Measurements from ENCODE around the gene FURIN. TPM values are rescaled to one million over a fixed set of nuclear protein-coding genes. Genes with fewer than 3 reads are reported as not detected.

FURIN gene
- total and polyA plus RNA-seq, 2 of the 4 experiments (the other 2 are of a cell fraction), result 34.8 to 54.3 TPM

- no peaks in the 10 kb centered on the region for H3K9me3 ChIP-seq (ENCODE audit: control insufficient read depth, insufficient read depth, low read length)
- no peak overlapping the region for H2BK5ac ChIP-seq (ENCODE audit: low read depth, low read length, poor library complexity, severe bottlenecking)
- no peak overlapping the region for H4K91ac ChIP-seq (ENCODE audit: insufficient read depth, low read depth, low read length)
- H2AK5ac ChIP-seq (ENCODE audit: low read depth, low read length), result no peak overlapping the region
- CTCF ChIA-PET, result interaction anchor here (0.6 kb wide), 1 partner anchor 19 kb away, joined by 4 read pairs; no protein-coding TSS in a partner anchor
- H4K5ac ChIP-seq (ENCODE audit: low read depth, low read length), result no peak overlapping the region
- no peak overlapping the region for H3K18ac ChIP-seq (ENCODE audit: low read depth, low read length)
- H3K27me3 ChIP-seq (ENCODE audit: control insufficient read depth, insufficient read depth, low read length), result no peaks in the 10 kb centered on the region
- no peak overlapping the region for H2AK9ac ChIP-seq (replicated peaks; ENCODE audit: low read depth, low read length, poor library complexity)
- H2BK20ac ChIP-seq (ENCODE audit: low read depth, low read length), result no peak overlapping the region
- no peak for DNase-seq
- H3K27ac ChIP-seq (ENCODE audit: insufficient read depth, low read length), result no peak overlapping the region
- in situ Hi-C loops (cut with MboI; ENCODE audit: low sequenced_read_pairs), result no loop called here
- H3K4ac ChIP-seq (ENCODE audit: low read depth, low read length), result no peak overlapping the region
- H4K20me1 ChIP-seq (ENCODE audit: insufficient read depth, low read length), result no peaks in the 10 kb centered on the region
- peaks cover 10% of the 10 kb centered on the region; the same call in 1 of the 2 replicates for H3K4me1 ChIP-seq (ENCODE audit: control insufficient read depth, insufficient read depth, low read length)
- ATAC-seq (ENCODE audit: low read depth), result no peak
- no peak overlapping the region for H3K56ac ChIP-seq (ENCODE audit: extremely low read depth, insufficient read depth, low read length)
- H3K4me3 ChIP-seq (ENCODE audit: insufficient read depth, low read depth, low read length), result no peak overlapping the region
- no TSS peak for BruUV-seq (replicated peaks)
- H2BK15ac ChIP-seq (ENCODE audit: low read depth, low read length), result no peak overlapping the region
- H4K8ac ChIP-seq (ENCODE audit: low read depth in 2 of 2, low read length in 2 of 2), result no peak overlapping the region
- H2BK120ac ChIP-seq (ENCODE audit: low read depth, low read length), result no peak overlapping the region
- 94% methylated on average over 11 of the region's 23 CpGs; no CpG with 5 or more reads in 1 of the 2 experiments for WGBS, 2 experiments (ENCODE audit: extremely low coverage in 2 of 2, insufficient read length in 1 of 2)
- dilution Hi-C loops (cut with HindIII; ENCODE audit: low sequenced_read_pairs, unreplicated experiment), result no loop called here
- POLR2A ChIA-PET (ENCODE audit: unreplicated experiment), result no interaction called here
- intact Hi-C loops (cut with micrococcal nuclease), result no loop called here
- TF ChIP-seq SMC3 (IDR thresholded peaks at IDR 0.05; ENCODE audit: low read depth, low read length) (no peak), BHLHE40 (IDR thresholded peaks at IDR 0.05; ENCODE audit: low read depth, low read length) (no peak), CHD1 (IDR thresholded peaks at IDR 0.05; ENCODE audit: low read depth, low read length) (no peak), MAFK (IDR thresholded peaks at IDR 0.05; ENCODE audit: low read depth, low read length) (no peak), RAD21 (IDR thresholded peaks at IDR 0.05; ENCODE audit: low read length) (no peak), NFE2L2 (IDR thresholded peaks at IDR 0.05; ENCODE audit: low read depth, low read length) (no peak), MXI1 (IDR thresholded peaks at IDR 0.05; ENCODE audit: borderline replicate concordance, low read depth, low read length) (no peak), RFX5 (IDR thresholded peaks at IDR 0.05; ENCODE audit: low read depth, low read length) (no peak), ELK1 (IDR thresholded peaks at IDR 0.05; ENCODE audit: borderline replicate concordance, low read depth, low read length) (no peak), POLR2A (IDR thresholded peaks at IDR 0.05; ENCODE audit: low read depth, low read length) (no peak), MAZ (IDR thresholded peaks at IDR 0.05; ENCODE audit: borderline replicate concordance, low read depth, low read length) (no peak), USF2 (IDR thresholded peaks at IDR 0.05; ENCODE audit: low read depth, low read length) (no peak), RCOR1 (IDR thresholded peaks at IDR 0.05; ENCODE audit: insufficient replicate concordance, low read length) (no peak), CTCF (conservative IDR thresholded peaks at IDR 0.05; ENCODE audit: low read depth, low read length) (no peak), CEBPB (IDR thresholded peaks at IDR 0.05; ENCODE audit: low read depth, low read length) (no peak)
- no peaks in the 10 kb centered on the region for H3K79me1 ChIP-seq (ENCODE audit: low read depth in 1 of 2, low read length in 2 of 2)
- no peak overlapping the region for H3K4me2 ChIP-seq (ENCODE audit: low read depth, low read length)
- H3K14ac ChIP-seq (replicated peaks; ENCODE audit: low read depth, low read length), result no peak overlapping the region
- H3K36me3 ChIP-seq (ENCODE audit: control insufficient read depth, insufficient read depth, low read length), result peaks cover 30% of the 10 kb centered on the region
- H3K23ac ChIP-seq (ENCODE audit: low read depth, low read length), result no peak overlapping the region
- no peak overlapping the region for H2AFZ ChIP-seq (replicated peaks; ENCODE audit: low read length, poor library complexity)
- no peak overlapping the region for H3K9ac ChIP-seq (ENCODE audit: low read depth, low read length)
- H3K9me1 ChIP-seq (ENCODE audit: insufficient read depth, low read length), result peaks cover 3% of the 10 kb centered on the region; the same call in 1 of the 2 replicates
Observed at GRCh38 chr15:90918034-90918788, 49.8 kb downstream of the FURIN start.

All from IMR-90 (cell line).